Kidney epithelial cell (primary cell): Measurements from ENCODE around the gene NTHL1. TPM values are rescaled to one million over a fixed set of nuclear protein-coding genes. Genes with fewer than 3 reads are reported as not detected.

Source experiments
- DNase-seq: peaks from one replicate; pipeline ENCODE4 v3.0.0-alpha.2; 2010; ENCODE audit warnings: low read depth
- H3K27me3 ChIP-seq: 2 replicates; pipeline ENCODE4 v1.6.0; 2011; ENCODE audit warnings: low read length; ENCODE audit not compliant: control insufficient read depth, insufficient read depth
- H3K36me3 ChIP-seq: 2 replicates; pipeline ENCODE4 v1.5.1; 2011; ENCODE audit warnings: low read length; ENCODE audit not compliant: control insufficient read depth, insufficient read depth
- H3K4me3 ChIP-seq: 2 replicates; pipeline ENCODE4 v1.5.1; 2011; ENCODE audit warnings: low read depth, mild to moderate bottlenecking, control low read depth, low read length
- total RNA-seq: library from RNA; depleted of rRNA; stranded (reverse); fragments of >200 nt; gene quantifications from 2 replicates; pipeline ENCODE4 v1.2.3, GENCODE V29; 2015
- TF ChIP-seq, protein P1 (sequence below): IDR thresholded peaks from 2 replicates; pipeline ENCODE4 v1.5.1; 2011; ENCODE audit warnings: mild to moderate bottlenecking, moderate library complexity, low read length, control low read depth, inconsistent platforms; ENCODE audit not compliant: insufficient read depth, poor library complexity, severe bottlenecking

The NTHL1 gene
- total RNA-seq, 1 donor from 2014 or later, result 44.1 TPM

DNA sequence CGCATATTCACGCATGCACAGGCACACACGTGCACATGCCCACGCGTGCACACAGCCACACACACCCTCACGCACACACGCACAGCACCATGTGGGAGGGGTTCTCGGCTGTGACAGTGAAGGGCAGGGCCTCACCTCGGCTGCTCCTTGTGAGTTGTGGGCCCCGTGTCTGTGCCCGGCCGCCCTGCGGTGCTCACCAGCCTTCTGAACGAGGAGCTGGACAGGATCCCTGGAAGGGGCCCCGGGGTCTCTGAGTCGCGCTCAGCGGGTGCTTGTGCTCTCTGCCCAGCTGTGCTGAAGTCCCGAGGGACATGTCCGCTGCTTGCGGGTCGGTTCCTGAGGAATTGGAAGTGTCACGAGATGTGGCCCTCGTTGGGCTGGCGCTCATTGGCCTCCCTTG, 16.2 kb upstream of the NTHL1 start:
- no peaks in the 10 kb centered on the region for H3K27me3 ChIP-seq
- TF ChIP-seq, protein P1, sequence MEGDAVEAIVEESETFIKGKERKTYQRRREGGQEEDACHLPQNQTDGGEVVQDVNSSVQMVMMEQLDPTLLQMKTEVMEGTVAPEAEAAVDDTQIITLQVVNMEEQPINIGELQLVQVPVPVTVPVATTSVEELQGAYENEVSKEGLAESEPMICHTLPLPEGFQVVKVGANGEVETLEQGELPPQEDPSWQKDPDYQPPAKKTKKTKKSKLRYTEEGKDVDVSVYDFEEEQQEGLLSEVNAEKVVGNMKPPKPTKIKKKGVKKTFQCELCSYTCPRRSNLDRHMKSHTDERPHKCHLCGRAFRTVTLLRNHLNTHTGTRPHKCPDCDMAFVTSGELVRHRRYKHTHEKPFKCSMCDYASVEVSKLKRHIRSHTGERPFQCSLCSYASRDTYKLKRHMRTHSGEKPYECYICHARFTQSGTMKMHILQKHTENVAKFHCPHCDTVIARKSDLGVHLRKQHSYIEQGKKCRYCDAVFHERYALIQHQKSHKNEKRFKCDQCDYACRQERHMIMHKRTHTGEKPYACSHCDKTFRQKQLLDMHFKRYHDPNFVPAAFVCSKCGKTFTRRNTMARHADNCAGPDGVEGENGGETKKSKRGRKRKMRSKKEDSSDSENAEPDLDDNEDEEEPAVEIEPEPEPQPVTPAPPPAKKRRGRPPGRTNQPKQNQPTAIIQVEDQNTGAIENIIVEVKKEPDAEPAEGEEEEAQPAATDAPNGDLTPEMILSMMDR, result no peak
- peaks cover 5% of the 10 kb centered on the region for H3K36me3 ChIP-seq
- DNase-seq, result no peak
- H3K4me3 ChIP-seq, result no peak overlapping the region

GRCh38 chr16:2062801-2063200, 15.2 kb upstream of the NTHL1 start:
- H3K36me3 ChIP-seq, result peaks cover 5% of the 10 kb centered on the region
- DNase-seq, result no peak
- no peaks in the 10 kb centered on the region for H3K27me3 ChIP-seq
- TF ChIP-seq, protein P1, result no peak
- H3K4me3 ChIP-seq, result no peak overlapping the region

DNA sequence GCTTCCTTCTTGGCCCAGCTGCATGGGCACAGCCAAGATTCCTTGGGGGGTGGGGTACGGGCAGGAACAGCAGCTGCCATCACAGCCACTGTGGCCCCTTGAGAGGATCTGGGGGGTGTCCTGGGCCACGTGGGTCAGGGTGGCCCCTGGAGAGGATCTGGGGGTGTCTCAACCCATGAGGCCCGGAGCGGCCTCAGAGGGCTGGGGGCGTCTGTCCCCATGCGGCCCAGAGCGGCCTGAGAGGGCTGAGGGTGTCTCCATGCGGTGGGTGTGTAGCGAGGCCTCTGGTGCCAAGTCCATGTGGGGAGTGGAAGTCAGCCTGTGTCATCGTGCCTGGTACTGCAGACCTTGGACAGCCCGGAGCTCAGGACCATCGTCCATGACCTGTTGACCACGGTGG, 13.9 kb upstream of the NTHL1 start:
- TF ChIP-seq, protein P1, result no peak
- Histone ChIP-seq H3K36me3 (peaks cover 5% of the 10 kb centered on the region), H3K4me3 (no peak overlapping the region), H3K27me3 (no peaks in the 10 kb centered on the region)
- DNase-seq, result no peak

- H3K4me3 ChIP-seq, result no peak overlapping the region
- H3K27me3 ChIP-seq, result no peaks in the 10 kb centered on the region
- DNase-seq, result no peak
- peaks cover 2% of the 10 kb centered on the region for H3K36me3 ChIP-seq
- TF ChIP-seq, protein P1, result no peak
Observed at GRCh38 chr16:2061023-2061422, 13.4 kb upstream of the NTHL1 start.

- H3K36me3 ChIP-seq, result peaks cover 2% of the 10 kb centered on the region
- H3K4me3 ChIP-seq, result no peak overlapping the region
- H3K27me3 ChIP-seq, result no peaks in the 10 kb centered on the region
- no peak for DNase-seq
- TF ChIP-seq, protein P1, result no peak
Observed at GRCh38 chr16:2060346-2060745, 12.7 kb upstream of the NTHL1 start.

DNA sequence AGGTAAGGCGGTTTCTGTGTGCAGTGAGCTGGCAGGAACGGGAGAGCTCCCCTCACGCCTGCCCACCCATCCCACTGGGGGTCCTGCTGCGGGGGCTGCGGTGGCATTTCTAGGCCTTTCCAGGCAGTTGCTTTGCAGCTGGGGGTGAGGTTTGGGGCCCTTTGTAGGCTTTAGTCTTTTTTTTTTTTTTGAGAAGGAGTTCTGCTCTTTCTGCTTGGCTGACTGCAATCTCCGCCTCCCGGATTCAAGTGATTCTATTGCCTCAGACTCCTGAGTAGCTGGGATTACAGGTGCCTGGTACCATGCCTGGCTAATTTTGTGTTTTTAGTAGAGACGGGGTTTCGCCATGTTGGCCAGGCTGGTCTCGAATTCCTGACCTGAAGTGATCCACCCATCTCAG, 11.2 kb upstream of the NTHL1 start:
- Histone ChIP-seq H3K36me3 (peaks cover 2% of the 10 kb centered on the region), H3K27me3 (no peaks in the 10 kb centered on the region), H3K4me3 (no peak overlapping the region)
- DNase-seq, result no peak
- TF ChIP-seq, protein P1, result no peak
